DMS114 treated with DMSO at 0.1 percent for 48 hours (cell line): ENCODE data around the gene JAKMIP3.
A peak's percentile ranks its signal among the peaks of the same experiment; 100 is the strongest.

Experiments used
- DNase-seq: peaks from one replicate; lab custom pipeline; 2025; ENCODE audit not compliant: unreplicated experiment; lab: John Stamatoyannopoulos, UW

The JAKMIP3 gene

GRCh38 chr10:132065491-132066105, at the start of gene JAKMIP3:
Gene JAKMIP3, plus strand, starts transcription at chr10:132065946. Its CDS starts 38,863 bp downstream, at chr10:132104809.
- no peak for DNase-seq

- DNase-seq, result no peak
Observed at GRCh38 chr10:132016514-132016913, 49.2 kb upstream of the JAKMIP3 start.

GRCh38 chr10:132018446-132018845, 47.3 kb upstream of the JAKMIP3 start:
- DNase-seq, result no peak

- no peak for DNase-seq
Observed at GRCh38 chr10:132019366-132019765, 46.4 kb upstream of the JAKMIP3 start.

- DNase-seq, result no peak
Observed at GRCh38 chr10:132020456-132020855, 45.3 kb upstream of the JAKMIP3 start.

GRCh38 chr10:132021046-132021445, 44.7 kb upstream of the JAKMIP3 start:
- no peak for DNase-seq

GRCh38 chr10:132021504-132022143, 44.1 kb upstream of the JAKMIP3 start:
- DNase-seq, result no peak

GRCh38 chr10:132022241-132022640, 43.5 kb upstream of the JAKMIP3 start:
- DNase-seq, result no peak

GRCh38 chr10:132023092-132023811, 42.5 kb upstream of the JAKMIP3 start:
- DNase-seq, result peak; percentile 59

- no peak for DNase-seq
Observed at GRCh38 chr10:132027423-132027983, 38.2 kb upstream of the JAKMIP3 start.

GRCh38 chr10:132028706-132029105, 37.0 kb upstream of the JAKMIP3 start:
- DNase-seq, result no peak

- DNase-seq, result no peak
Observed at GRCh38 chr10:132030898-132031463, 34.8 kb upstream of the JAKMIP3 start.

GRCh38 chr10:132033632-132034031, 32.1 kb upstream of the JAKMIP3 start:
- no peak for DNase-seq

GRCh38 chr10:132035476-132035875, 30.3 kb upstream of the JAKMIP3 start:
- no peak for DNase-seq

GRCh38 chr10:132036153-132036886, 29.4 kb upstream of the JAKMIP3 start:
- peak; percentile 18 for DNase-seq

- no peak for DNase-seq
Observed at GRCh38 chr10:132036887-132037675, 28.7 kb upstream of the JAKMIP3 start.

- DNase-seq, result no peak
Observed at GRCh38 chr10:132037676-132037975, 28.1 kb upstream of the JAKMIP3 start.

- DNase-seq, result no peak
Observed at GRCh38 chr10:132039371-132039770, 26.4 kb upstream of the JAKMIP3 start.

- DNase-seq, result no peak
Observed at GRCh38 chr10:132040046-132040445, 25.7 kb upstream of the JAKMIP3 start.

GRCh38 chr10:132041340-132041739, 24.4 kb upstream of the JAKMIP3 start:
- no peak for DNase-seq
